ENCODE measurements around the gene STARD3NL.
A peak's percentile ranks its signal among the peaks of the same experiment; 100 is the strongest.
"Not testable (repeated sequence)": the region's sequence is repeated elsewhere in the genome, so short reads cannot be mapped to it uniquely, and the experiment has no call there.

STARD3NL gene

GRCh38 chr7:38223306-38223705 lies 45.3 kb downstream of the STARD3NL start:
- no peak for DNase-seq

- DNase-seq, result no peak
These were observed 46.3 kb downstream of the STARD3NL start for GRCh38 chr7:38224392-38224791.

GRCh38 chr7:38229386-38229785 lies 51.3 kb downstream of the STARD3NL start:
- DNase-seq, result no peak

- no peak for DNase-seq
These were observed 52.0 kb downstream of the STARD3NL start for GRCh38 chr7:38229884-38230642.

- no peak for DNase-seq
These were observed 54.7 kb downstream of the STARD3NL start for GRCh38 chr7:38232502-38233366.

GRCh38 chr7:38234759-38235158 lies 56.7 kb downstream of the STARD3NL start:
- not testable (repeated sequence) for DNase-seq

GRCh38 chr7:38235606-38236005 lies 57.6 kb downstream of the STARD3NL start:
- no peak for DNase-seq

- DNase-seq, result not testable (repeated sequence)
These were observed 61.1 kb downstream of the STARD3NL start for GRCh38 chr7:38239129-38239528.

GRCh38 chr7:38241071-38241470 lies 63.0 kb downstream of the STARD3NL start:
- DNase-seq, result no peak

GRCh38 chr7:38242814-38243213 lies 64.8 kb downstream of the STARD3NL start:
- no peak for DNase-seq

- not testable (repeated sequence) for DNase-seq
These were observed 65.3 kb downstream of the STARD3NL start for GRCh38 chr7:38243345-38243744.

GRCh38 chr7:38244516-38244915 lies 66.5 kb downstream of the STARD3NL start:
- DNase-seq, result no peak

- no peak for DNase-seq
These were observed 67.4 kb downstream of the STARD3NL start for GRCh38 chr7:38245409-38245977.

GRCh38 chr7:38248069-38248567 lies 70.1 kb downstream of the STARD3NL start:
- DNase-seq, result no peak

- not testable (repeated sequence) for DNase-seq
These were observed 71.8 kb downstream of the STARD3NL start for GRCh38 chr7:38249849-38250248.

- DNase-seq, result no peak
These were observed 79.3 kb downstream of the STARD3NL start for GRCh38 chr7:38257350-38257677.

GRCh38 chr7:38259157-38259556 lies 81.1 kb downstream of the STARD3NL start:
- DNase-seq, result not testable (repeated sequence)

GRCh38 chr7:38261601-38262000 lies 83.6 kb downstream of the STARD3NL start:
- DNase-seq, result not testable (repeated sequence)

- DNase-seq, result peak; percentile 42
These were observed 84.0 kb downstream of the STARD3NL start for GRCh38 chr7:38262026-38262425.

- DNase-seq, result no peak
These were observed 84.5 kb downstream of the STARD3NL start for GRCh38 chr7:38262545-38262944.

- not testable (repeated sequence) for DNase-seq
These were observed 85.2 kb downstream of the STARD3NL start for GRCh38 chr7:38263274-38263673.

- not testable (repeated sequence) for DNase-seq
These were observed 86.6 kb downstream of the STARD3NL start for GRCh38 chr7:38264602-38265001.

GRCh38 chr7:38265958-38266357 lies 87.9 kb downstream of the STARD3NL start:
- DNase-seq, result not testable (repeated sequence)
